HG03064 (cell line): Measurements from ENCODE around the gene ZNF506.
"Not testable (repeated sequence)": the region's sequence is repeated elsewhere in the genome, so short reads cannot be mapped to it uniquely, and the experiment has no call there.

Experiments used
- ATAC-seq: cut with Tn5 transposase; IDR thresholded peaks from one replicate; pipeline ENCODE4 v1.9.1; 2021; ENCODE audit warnings: low read depth; ENCODE audit not compliant: unreplicated experiment

Gene ZNF506

GRCh38 chr19:19821366-19821951 lies at the start of gene ZNF506:
TSS of gene ZNF506 (minus strand) at chr19:19821750. CDS start at chr19:19821603, 147 bp downstream.
- peak; percentile 83 for ATAC-seq

- ATAC-seq: not testable (repeated sequence)
Observed at GRCh38 chr19:19870086-19870485, 48.5 kb upstream of the ZNF506 start.

- ATAC-seq: no peak
Observed at GRCh38 chr19:19866611-19867248, 45.2 kb upstream of the ZNF506 start.

- ATAC-seq: peak; percentile 91
Observed at GRCh38 chr19:19865750-19866610, 44.4 kb upstream of the ZNF506 start, which contains the start of gene ZNF253. TSS of gene ZNF253 (plus strand) at chr19:19865882. CDS start at chr19:19865997, 115 bp downstream.

- no peak for ATAC-seq
Observed at GRCh38 chr19:19860756-19861390, 39.3 kb upstream of the ZNF506 start.

GRCh38 chr19:19858751-19859150 lies 37.2 kb upstream of the ZNF506 start:
- no peak for ATAC-seq

DNA sequence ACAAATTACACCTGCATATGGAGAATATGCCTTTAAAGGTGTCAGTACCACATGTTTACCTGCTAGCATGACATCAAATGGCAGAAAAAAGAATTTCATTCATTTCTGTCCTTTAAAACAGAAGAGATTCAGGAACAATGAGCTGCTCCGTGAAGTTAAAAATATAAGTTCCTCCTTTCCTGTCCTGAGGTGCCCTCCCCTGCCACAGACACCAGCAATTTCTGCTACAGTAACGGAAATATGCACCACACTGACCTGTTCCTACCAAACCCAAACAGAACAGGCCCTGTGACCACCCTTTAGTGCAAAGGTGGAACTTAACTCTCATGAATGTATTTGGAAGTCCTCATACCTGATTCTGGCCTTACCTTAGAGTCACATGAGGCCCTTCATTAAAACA lies 30.2 kb upstream of the ZNF506 start:
- not testable (repeated sequence) for ATAC-seq

- ATAC-seq: no peak
Observed at GRCh38 chr19:19849056-19849455, 27.5 kb upstream of the ZNF506 start.

DNA sequence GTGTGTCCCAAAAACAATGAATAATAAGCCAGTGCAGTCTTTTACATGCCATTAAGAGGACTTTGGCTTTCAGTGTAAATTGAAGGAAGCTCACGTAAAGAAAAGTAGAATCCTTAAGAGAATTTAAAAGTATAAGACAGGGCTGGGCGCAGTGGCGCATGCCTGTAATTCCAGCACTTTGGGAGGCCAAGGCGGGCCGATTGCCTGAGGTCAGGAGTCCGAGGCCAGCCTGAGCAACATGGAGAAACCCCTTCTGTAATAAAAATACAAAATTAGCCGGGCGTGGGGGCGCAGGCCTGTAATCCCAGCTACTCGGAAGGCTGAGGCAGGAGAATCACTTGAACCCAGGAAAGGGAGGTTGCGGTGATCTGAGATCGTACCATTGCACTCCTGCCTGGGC lies 26.2 kb upstream of the ZNF506 start:
- no peak for ATAC-seq

DNA sequence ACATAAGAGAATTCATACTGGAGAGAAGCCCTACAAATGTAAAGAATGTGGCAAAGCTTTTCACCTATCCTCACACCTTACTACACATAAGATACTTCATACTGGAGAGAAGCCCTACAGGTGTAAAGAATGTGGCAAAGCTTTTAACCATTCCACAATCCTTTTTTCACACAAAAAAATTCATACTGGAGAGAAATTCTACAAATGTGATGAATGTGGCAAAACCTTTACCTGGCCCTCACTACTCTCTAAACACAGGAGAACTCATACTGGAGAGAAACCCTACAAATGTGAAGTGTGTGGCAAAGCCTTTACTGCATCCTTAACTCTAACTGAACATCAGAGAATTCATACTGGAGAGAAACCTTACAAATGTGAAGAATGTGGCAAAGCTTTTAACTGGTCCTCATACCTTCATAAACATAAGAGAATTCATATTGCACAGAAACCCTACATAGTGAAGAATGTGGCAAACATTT lies 14.0 kb upstream of the ZNF506 start:
- ATAC-seq: no peak

DNA sequence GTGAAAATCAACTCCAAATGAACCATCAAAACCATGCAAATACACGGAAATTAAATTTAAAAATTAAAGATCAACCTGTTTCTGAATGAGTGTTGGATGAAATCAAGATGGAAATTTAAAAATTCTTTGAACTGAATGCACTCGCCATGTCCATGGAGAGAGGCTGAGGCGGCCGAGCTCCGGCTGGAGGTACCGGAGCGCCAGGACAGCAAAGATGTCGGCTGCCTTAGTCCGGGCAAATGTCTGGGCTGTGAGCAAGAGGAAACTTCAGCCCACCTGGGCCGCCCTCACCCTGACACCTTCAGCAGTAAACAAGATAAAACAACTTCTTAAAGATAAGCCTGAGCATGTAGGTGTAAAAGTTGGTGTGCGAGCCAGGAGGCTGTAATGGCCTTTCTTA lies 5.3 kb upstream of the ZNF506 start:
- no peak for ATAC-seq

- ATAC-seq: no peak
Observed at GRCh38 chr19:19823916-19824315, 2.4 kb upstream of the ZNF506 start.

DNA sequence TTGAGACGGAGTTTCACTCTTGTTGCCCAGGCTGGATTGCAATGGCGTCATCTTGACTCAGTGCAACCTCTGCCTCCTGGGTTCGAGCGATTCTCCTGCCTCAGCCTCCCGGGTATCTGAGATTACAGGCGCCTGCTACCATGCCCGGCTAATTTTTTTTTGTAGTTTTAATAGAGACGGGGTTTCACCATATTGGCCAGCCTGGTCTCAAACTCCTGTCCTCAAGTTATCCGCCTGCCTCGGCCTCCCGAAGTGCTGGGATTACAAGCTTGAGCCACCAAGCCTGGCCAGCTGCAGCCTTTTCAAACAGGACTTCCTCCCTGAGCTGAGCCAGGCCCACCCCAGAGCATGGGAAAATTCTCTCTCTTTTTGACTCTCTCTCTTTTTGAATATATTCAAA lies 426 bp upstream of the ZNF506 start:
- ATAC-seq: not testable (repeated sequence)

GRCh38 chr19:19820774-19821320 lies 703 bp downstream of the ZNF506 start:
- no peak for ATAC-seq

- ATAC-seq: no peak
Observed at GRCh38 chr19:19817357-19817756, 4.2 kb downstream of the ZNF506 start.

GRCh38 chr19:19816679-19817078 lies 4.9 kb downstream of the ZNF506 start:
- ATAC-seq: no peak

DNA sequence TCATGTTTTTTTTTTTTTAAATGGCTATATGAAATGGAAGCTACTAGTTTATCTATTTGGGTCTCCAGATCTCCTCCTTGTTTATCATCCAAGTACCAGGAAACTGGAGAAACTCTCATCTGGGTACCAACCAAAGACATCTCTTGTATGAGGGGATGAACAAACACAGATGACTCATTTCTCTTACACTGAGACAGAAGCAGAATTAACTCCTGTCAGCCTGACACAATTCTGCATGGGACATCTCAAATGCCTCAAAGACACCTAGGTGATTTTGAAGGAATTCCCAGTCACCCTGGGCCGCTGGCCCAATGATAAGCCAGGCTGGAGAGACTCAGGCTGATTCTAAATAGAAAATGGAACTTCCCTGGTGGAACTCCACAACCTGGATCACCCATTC lies 9.6 kb downstream of the ZNF506 start:
- ATAC-seq: not testable (repeated sequence)

GRCh38 chr19:19805480-19805879 lies 16.1 kb downstream of the ZNF506 start:
- no peak for ATAC-seq

DNA sequence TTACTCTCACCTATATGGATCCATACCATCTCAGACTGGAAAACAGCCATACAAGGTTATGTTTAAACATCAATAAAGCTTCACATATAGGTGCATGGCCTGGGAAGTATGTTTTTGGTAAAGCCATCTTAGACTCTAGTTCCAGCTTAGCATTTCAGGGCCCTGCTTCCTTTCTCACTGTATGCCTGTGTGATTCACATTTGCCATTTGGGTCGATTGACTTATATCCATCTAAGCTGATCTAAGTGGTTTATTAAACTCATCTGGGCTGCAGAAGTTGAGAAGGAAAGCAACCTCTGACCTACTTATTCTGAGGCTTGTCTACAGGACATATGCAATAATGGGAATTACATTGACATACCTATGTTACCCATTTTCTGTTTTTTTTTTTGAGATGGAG lies 33.5 kb downstream of the ZNF506 start:
- no peak for ATAC-seq

- ATAC-seq: not testable (repeated sequence)
Observed at GRCh38 chr19:19785476-19785875, 36.1 kb downstream of the ZNF506 start.
